Erythroblast (primary cell): Measurements from ENCODE around the gene BMPR1B.

Experiments
- GATA1 ChIP-seq: IDR thresholded peaks from 2 replicates; pipeline ENCODE4 v1.6.1; 2011; ENCODE audit warnings: low read depth, mild to moderate bottlenecking, control low read depth, low read length, moderate library complexity
- POLR2A ChIP-seq: IDR thresholded peaks from 2 replicates; pipeline ENCODE4 v1.6.1; 2011; ENCODE audit warnings: mild to moderate bottlenecking, low read length

- no peak for TF ChIP-seq POLR2A
- TF ChIP-seq GATA1: no peak
Measured at GRCh38 chr4:94892051-94892450, 134.3 kb downstream of the BMPR1B start.
